Muscle layer of colon (tissue), 2 donors: ENCODE measurements around the gene DDI2.

Source experiments
- H3K27ac ChIP-seq: one replicate; pipeline ENCODE4 v1.7.0; 2013; ENCODE audit warnings: low read depth, mild to moderate bottlenecking, low read length, moderate library complexity
- H3K27me3 ChIP-seq, 2 donors: one replicate each; pipeline ENCODE4 v1.7.0; 2013; ENCODE audit warnings: low read length in 2 of 2, mild to moderate bottlenecking in 2 of 2; ENCODE audit not compliant: insufficient read depth in 2 of 2, control insufficient read depth in 1 of 2
- H3K36me3 ChIP-seq: one replicate; pipeline ENCODE4 v1.7.0; 2013; ENCODE audit warnings: mild to moderate bottlenecking, low read length; ENCODE audit not compliant: insufficient read depth
- H3K4me1 ChIP-seq: one replicate; pipeline ENCODE4 v1.7.0; 2013; ENCODE audit warnings: mild to moderate bottlenecking, low read length; ENCODE audit not compliant: insufficient read depth
- H3K4me3 ChIP-seq, 2 donors: one replicate each; pipeline ENCODE4 v1.7.0; 2013; ENCODE audit warnings: low read length in 2 of 2, low read depth in 1 of 2, mild to moderate bottlenecking in 1 of 2, moderate library complexity in 1 of 2
- H3K9ac ChIP-seq: one replicate; pipeline ENCODE4 v1.7.0; 2013; ENCODE audit warnings: low read length
- H3K9me3 ChIP-seq: one replicate; pipeline ENCODE4 v1.7.0; 2013; ENCODE audit warnings: mild to moderate bottlenecking, low read length
- donor health status: abdominal sarcoma.
- donor health status: Adenocarcinoma of cecum.

DDI2 gene

DNA sequence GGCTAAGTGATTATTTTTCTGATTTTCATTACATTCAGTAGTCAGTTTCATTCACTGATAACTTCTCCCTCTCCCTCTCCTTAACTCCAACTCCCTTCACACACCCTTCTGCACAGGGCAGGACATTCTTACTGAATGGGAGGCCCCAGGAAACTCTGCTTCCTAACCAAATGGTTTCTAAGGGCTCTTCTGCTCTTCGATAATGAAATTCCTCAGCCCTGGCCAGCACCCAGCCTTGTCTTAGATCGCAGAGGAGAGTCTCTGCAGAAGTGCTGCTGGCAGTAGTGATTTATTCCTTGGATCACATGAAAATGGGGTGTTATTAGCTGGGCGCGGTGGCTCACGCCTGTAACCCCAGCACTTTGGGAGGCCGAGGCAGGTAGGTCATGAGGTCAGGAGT lies 83.2 kb downstream of the DDI2 start:
- Histone ChIP-seq H3K9me3 (no peaks in the 10 kb centered on the region), H3K4me3 (no peak overlapping the region), H3K4me1 (peaks cover 40% of the 10 kb centered on the region), H3K36me3 (no peaks in the 10 kb centered on the region), H3K27ac (no peak overlapping the region), H3K9ac (no peak overlapping the region), H3K27me3 (no peaks in the 10 kb centered on the region)

DNA sequence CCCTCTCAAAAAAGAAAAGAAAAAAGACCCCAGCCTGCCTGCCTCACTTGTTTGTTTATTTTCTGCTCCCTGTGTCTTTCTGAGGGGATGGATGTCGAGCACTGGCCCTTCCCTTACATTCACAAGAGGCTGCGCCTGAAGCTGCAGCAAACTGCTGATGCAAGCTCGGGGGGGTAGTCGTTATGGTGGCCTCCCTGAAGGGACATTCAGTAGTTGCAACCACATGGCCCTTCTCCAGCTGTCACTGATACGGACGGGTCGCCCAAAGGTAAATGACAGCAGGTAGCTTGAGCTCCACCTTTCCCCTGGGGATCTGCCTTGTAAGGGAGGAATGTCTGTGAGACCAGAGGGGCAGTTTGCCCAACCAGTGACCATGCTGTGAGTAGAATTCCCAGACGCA lies 84.5 kb downstream of the DDI2 start:
- no peaks in the 10 kb centered on the region for H3K9me3 ChIP-seq
- peaks cover 40% of the 10 kb centered on the region for H3K4me1 ChIP-seq
- H3K27me3 ChIP-seq, result no peaks in the 10 kb centered on the region
- no peaks in the 10 kb centered on the region for H3K36me3 ChIP-seq
- H3K27ac ChIP-seq, result peak overlapping the region; percentile 74
- no peak overlapping the region for H3K4me3 ChIP-seq
- no peak overlapping the region for H3K9ac ChIP-seq

DNA sequence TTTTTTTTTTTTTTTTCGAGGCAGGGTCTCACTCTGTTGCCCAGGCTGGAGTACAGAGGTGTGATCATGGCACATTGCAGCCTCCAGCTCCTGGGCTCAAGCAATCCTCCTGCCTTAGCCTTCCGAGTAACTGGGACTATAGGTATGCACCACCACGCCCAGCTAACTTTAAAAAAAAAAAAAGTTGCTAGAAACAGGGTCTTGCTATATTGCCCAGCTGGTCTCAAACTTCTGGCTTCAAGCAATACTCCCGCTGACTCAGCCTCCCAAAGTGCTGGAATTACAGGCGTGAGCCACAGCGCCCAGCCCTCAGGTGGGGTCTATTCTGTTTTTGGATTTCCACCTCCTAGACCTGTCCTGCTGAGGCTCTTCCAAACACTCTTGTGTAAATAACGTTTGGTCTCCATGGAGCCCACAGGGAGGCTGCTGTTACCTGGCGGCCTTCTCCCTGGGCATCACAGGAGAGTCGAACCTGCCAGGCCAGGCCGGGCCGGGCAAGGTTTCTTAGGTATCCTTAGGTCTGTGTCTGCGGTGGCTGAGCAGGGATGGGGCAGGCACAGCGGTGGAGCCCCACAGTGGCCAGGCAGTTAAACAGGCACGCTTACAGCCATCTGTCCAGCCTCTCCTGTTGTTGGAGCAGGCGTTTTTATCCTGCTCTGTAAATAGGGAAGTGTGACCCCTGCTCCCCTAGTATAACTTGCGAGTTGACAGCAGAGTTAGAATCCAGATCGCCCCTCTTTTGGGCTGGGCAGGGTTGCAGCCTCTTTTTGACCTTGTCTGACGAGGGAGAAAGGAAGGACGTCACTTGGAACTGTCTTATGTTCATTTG lies 85.7 kb downstream of the DDI2 start:
- H3K27me3 ChIP-seq, result no peaks in the 10 kb centered on the region
- peak overlapping the region; percentile 46 for H3K9ac ChIP-seq
- H3K27ac ChIP-seq, result peak overlapping the region; percentile 74
- no peaks in the 10 kb centered on the region for H3K36me3 ChIP-seq
- H3K4me3 ChIP-seq, result peak overlapping the region in 1 of 2 donors; percentile 33
- no peaks in the 10 kb centered on the region for H3K9me3 ChIP-seq
- H3K4me1 ChIP-seq, result peaks cover 46% of the 10 kb centered on the region

DNA sequence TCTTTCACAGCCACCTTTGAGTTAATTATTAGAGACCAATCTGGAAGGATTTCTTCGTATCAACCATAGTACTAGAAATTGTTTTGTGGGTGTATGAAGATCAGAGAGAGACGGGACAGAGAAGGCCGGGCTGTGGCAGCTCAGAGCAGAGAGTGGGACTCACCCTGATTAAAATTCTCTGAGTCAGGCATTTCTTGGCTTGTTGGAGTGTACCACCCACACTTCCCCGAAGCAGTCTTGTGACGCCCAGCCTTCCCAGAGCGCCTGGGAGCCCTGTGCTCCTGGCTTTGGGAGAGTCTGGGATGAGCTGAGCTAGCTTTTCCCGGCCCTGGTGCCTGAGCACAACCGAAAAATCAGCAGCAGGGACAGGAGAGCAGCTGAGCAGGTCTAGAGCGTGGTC lies 86.3 kb downstream of the DDI2 start:
- peak overlapping the region in 1 of 2 donors; percentile 34 for H3K4me3 ChIP-seq
- peak overlapping the region; percentile 46 for H3K9ac ChIP-seq
- H3K4me1 ChIP-seq, result peaks cover 47% of the 10 kb centered on the region
- H3K27ac ChIP-seq, result peak overlapping the region; percentile 74
- no peaks in the 10 kb centered on the region for H3K9me3 ChIP-seq
- no peaks in the 10 kb centered on the region for H3K36me3 ChIP-seq
- H3K27me3 ChIP-seq, result no peaks in the 10 kb centered on the region

DNA sequence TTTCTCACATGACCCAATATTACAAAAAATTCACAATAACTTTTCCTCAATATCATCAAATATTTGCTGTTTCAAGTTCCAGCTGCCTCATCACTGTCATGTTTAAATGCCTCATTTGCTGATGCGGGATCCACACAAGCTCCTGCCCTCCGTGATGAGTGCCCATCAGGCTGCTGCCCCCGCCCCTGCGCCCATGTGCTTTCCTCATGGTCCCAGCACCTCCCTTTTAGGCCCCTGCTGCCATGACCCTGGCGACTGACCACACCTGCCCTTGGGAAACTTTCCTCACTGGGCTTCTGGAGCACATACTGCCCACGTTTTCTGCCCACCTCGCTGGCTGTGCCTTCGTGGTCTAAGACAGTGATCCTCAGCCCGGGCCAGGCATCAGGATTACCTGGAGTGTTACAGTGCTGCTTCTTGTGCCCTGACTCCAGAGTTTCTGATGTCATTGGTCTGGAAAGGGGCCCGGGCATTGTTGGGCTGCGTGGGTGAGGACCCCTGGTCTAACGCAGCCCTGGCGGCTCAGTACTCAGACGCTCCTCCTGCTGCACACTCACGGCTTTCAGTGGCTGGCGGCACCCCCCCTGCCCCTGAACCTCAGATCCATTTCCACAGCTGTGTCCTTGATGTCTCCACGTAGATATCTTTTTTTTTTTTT lies 87.4 kb downstream of the DDI2 start:
- Histone ChIP-seq H3K9ac (peak overlapping the region; percentile 46), H3K9me3 (no peaks in the 10 kb centered on the region), H3K27me3 (no peaks in the 10 kb centered on the region), H3K4me1 (peaks cover 55% of the 10 kb centered on the region), H3K4me3 (no peak overlapping the region), H3K36me3 (no peaks in the 10 kb centered on the region), H3K27ac (peak overlapping the region; percentile 74)

DNA sequence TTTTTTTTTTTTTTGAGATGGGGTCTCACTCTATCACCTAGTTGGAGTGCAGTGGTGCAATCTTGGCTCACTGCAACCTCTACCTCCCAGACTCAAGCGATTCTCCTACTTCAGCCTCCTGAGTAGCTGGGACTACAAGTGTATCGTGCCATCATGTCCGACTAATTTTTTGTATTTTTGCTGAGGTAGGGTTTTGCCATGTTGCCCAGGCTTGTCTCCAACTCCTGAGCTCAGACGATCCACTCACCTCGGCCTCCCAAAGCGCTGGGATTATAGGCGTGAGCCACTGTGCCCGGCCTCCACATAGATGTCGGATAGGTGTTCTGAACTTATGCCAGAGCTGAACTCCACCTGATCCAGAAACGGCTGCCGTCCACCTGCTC lies 87.9 kb downstream of the DDI2 start:
- H3K4me3 ChIP-seq, result no peak overlapping the region
- no peaks in the 10 kb centered on the region for H3K27me3 ChIP-seq
- H3K36me3 ChIP-seq, result no peaks in the 10 kb centered on the region
- H3K27ac ChIP-seq, result peak overlapping the region; percentile 17
- H3K4me1 ChIP-seq, result peaks cover 51% of the 10 kb centered on the region
- no peak overlapping the region for H3K9ac ChIP-seq
- no peaks in the 10 kb centered on the region for H3K9me3 ChIP-seq

DNA sequence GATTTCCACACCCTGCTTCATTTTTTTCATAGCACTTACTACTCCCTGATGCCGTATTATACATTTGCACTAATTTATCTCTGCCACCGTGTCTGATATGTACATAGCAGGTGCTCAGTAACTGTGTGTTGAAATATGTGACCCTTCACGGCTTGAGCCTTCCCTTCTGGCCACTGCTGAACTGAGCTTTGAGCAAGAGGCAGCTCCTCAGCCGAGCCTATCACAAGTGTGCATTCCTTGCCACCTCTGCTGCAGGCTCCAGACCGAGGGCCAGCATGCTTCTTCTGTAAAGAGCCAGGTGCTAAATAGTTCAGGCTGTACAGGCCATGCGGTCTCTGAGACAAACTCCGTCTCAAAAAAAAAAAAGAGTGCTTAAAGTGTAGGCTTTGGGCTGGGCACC lies 89.5 kb downstream of the DDI2 start:
- H3K27ac ChIP-seq, result peak overlapping the region; percentile 32
- peaks cover 45% of the 10 kb centered on the region for H3K4me1 ChIP-seq

DNA sequence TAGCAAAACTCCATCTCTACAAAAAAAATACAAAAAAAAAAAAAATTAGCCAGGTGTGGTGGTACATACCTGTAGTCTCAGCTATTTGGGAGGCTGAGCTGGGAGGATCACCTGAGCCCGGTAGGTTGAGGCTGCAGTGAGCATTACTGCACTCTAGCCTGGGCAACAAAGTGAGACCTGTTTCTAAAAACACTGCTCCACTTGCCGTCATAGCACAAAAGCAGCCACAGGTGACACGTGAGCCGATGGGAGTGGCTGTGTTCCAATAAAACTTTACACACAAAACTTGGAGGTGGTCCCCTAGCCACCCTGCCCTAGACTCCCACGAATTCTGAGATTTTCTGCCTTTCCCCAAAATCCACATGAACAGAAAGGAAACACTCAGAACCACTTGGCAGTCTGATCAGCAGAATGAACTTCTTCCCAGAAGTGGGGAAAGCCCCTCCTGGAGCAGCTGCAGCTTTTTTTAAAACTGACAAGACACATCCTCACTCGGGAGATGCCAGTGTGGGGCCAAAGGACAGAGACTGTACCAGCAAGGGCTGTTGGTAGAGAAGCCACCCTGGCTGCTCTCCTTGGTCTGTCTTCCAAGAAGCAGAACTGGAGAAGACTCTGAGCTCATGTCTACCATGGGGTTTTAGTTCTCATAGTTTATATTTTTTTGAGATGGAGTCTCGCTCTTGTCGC lies 90.1 kb downstream of the DDI2 start:
- no peaks in the 10 kb centered on the region for H3K36me3 ChIP-seq
- H3K4me1 ChIP-seq, result peaks cover 45% of the 10 kb centered on the region
- no peak overlapping the region for H3K4me3 ChIP-seq
- H3K9ac ChIP-seq, result no peak overlapping the region
- no peaks in the 10 kb centered on the region for H3K9me3 ChIP-seq
- H3K27me3 ChIP-seq, result no peaks in the 10 kb centered on the region
- H3K27ac ChIP-seq, result peak overlapping the region; percentile 32

More for the DNA sequence above, 89.5 kb downstream of the DDI2 start:
- H3K4me3 ChIP-seq, result no peak overlapping the region
- H3K27me3 ChIP-seq, result no peaks in the 10 kb centered on the region
- H3K36me3 ChIP-seq, result no peaks in the 10 kb centered on the region
- no peaks in the 10 kb centered on the region for H3K9me3 ChIP-seq
- no peak overlapping the region for H3K9ac ChIP-seq

DNA sequence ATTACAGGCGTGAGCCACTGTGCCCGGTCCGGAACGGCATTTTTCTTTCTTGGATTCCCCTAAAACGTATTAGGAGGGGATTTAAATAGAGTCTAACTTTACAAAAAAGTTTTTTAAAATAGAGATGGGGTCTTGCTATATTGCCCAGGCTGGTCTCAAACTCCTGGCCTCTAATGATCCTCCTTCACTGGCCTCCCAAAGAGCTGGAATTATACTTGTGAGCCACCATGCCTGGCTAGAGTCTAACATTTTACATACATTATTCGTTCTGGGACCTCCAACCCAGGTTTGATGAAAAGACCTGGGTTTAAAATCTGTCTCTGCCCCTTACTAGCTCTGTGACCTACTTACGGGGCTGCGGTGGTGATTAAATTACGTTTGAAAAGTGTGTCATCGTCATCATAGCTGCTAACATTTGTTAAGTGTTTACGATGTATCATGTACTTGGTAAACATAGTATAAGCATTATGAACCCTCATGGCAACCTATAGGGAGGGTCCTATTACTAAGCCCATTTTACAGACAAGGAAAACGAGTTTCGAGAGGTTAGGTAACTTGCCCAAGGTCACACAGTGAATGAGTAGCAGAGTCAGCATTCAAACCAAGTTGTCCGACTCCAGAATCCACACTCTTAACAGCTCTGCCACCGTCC lies 91.4 kb downstream of the DDI2 start:
- Histone ChIP-seq H3K9me3 (no peaks in the 10 kb centered on the region), H3K36me3 (no peaks in the 10 kb centered on the region), H3K27me3 (no peaks in the 10 kb centered on the region), H3K27ac (no peak overlapping the region), H3K4me3 (no peak overlapping the region), H3K9ac (no peak overlapping the region), H3K4me1 (peaks cover 33% of the 10 kb centered on the region)

DNA sequence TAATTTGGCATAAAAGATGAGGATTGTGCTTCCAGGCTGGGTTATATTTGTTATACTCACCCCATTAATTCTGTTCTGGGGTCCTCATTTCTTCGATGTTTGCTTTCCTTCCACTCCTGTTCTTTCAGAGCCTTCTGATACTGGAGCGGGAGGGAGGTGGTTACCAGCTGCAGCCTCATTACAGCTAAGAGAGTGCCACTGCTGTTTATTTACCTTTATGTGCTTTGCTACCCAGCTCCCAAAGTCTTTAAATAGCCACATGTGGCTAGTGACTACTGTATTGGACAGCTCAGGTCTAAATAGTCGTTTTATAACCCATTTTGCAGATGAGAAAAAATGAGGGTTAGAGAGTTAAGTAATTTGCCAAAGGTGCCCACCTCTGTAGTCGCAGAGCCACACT lies 92.0 kb downstream of the DDI2 start:
- H3K9ac ChIP-seq, result no peak overlapping the region
- no peak overlapping the region for H3K4me3 ChIP-seq
- no peaks in the 10 kb centered on the region for H3K9me3 ChIP-seq
- no peaks in the 10 kb centered on the region for H3K27me3 ChIP-seq
- peaks cover 31% of the 10 kb centered on the region for H3K4me1 ChIP-seq
- H3K36me3 ChIP-seq, result no peaks in the 10 kb centered on the region
- no peak overlapping the region for H3K27ac ChIP-seq

DNA sequence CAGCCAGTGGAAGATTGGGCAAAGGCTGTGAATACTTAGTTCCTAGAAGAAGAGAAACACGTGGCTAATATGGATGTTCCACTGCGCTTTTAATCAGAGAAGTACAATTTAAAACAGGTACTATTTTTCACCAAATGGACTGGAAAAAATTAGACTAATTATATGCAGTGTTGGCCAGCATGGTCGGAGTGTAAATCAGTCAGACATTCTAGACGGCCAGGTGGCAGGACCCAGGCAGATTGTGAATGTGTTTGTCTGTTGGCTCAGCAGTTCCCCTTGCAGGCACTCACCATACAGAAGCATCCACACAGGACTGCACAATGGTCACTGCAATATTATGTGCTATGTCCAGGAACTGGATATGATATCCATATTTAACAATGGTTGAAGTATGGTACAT lies 94.9 kb downstream of the DDI2 start:
- H3K36me3 ChIP-seq, result peaks cover 9% of the 10 kb centered on the region
- H3K9me3 ChIP-seq, result no peaks in the 10 kb centered on the region
- H3K27me3 ChIP-seq, result no peaks in the 10 kb centered on the region
- H3K4me3 ChIP-seq, result no peak overlapping the region
- peaks cover 45% of the 10 kb centered on the region for H3K4me1 ChIP-seq
- H3K9ac ChIP-seq, result no peak overlapping the region
- H3K27ac ChIP-seq, result no peak overlapping the region
